ENCODE measurements around the gene SIAE. TPM values are rescaled to one million over a fixed set of nuclear protein-coding genes. Genes with fewer than 3 reads are reported as not detected.
A peak's percentile ranks its signal among the peaks of the same experiment; 100 is the strongest.

Gene SIAE
- total RNA-seq, 2 experiments from 2014 or later: 6.5 to 7.5 TPM

- H3K27me3 Mint-ChIP-seq: no peaks in the 10 kb centered on the region
- ChIA-PET POLR2A (no interaction called here), CTCF (interaction anchor here (2.3 kb wide), 1 partner anchor 13 kb away, joined by 6 read pairs; the partner anchor contains the start of gene TBRG1)
- H3K27ac Mint-ChIP-seq: no peak overlapping the region
- H3K9me3 Mint-ChIP-seq: no peaks in the 10 kb centered on the region
- H3K4me3 Mint-ChIP-seq: no peak overlapping the region
- H3K36me3 Mint-ChIP-seq (ENCODE audit: low read depth): peaks cover 55% of the 10 kb centered on the region
- DNase-seq: no peak
- H3K4me1 Mint-ChIP-seq: no peaks in the 10 kb centered on the region
Observed at GRCh38 chr11:124635932-124636331, 37.6 kb downstream of the SIAE start.

DNA sequence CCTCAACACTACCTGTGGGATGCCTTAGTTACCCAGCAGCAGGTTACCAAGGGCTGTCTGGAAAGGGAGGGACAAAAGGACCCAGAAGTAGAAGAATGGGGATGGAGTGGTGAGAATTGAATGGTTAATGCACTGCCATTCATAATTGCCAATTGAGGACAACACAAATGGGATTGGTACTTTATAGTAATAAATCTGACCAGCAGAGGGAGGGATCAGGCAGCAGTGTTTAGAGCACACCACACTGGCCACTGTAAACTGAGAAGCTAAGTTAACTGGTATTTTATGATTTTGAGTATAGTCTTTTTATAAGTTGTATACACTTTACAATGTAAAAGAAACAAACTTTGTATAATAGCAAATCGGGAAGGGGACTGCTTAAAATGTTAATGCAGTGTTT is 40.2 kb downstream of the SIAE start:
- Mint-ChIP-seq H3K4me1 (no peaks in the 10 kb centered on the region), H3K36me3 (ENCODE audit: low read depth) (peaks cover 66% of the 10 kb centered on the region), H3K9me3 (no peaks in the 10 kb centered on the region), H3K4me3 (no peak overlapping the region), H3K27me3 (no peaks in the 10 kb centered on the region), H3K27ac (no peak overlapping the region)
- ChIA-PET POLR2A (no interaction called here), CTCF (no interaction called here)
- DNase-seq: no peak

DNA sequence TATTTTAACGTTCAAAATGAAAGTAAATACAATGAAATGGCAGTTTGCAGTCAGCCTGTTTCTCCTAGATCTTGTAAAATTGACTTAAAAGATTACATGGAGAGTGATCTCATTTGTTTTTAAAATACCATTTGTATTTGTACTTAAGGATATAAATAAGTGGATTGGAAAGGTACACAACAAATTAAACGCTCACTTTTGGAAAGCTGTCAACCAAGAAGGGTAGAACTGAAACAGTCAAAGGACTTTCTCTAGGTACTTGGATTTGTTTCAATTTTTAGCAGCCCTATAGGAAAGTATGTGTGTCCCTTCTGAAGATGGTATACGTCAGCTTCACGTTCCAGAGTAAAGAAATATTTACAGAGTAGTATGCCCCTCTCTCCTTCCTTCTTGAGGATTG is 43.6 kb downstream of the SIAE start:
- H3K27ac Mint-ChIP-seq: no peak overlapping the region
- H3K4me1 Mint-ChIP-seq: peaks cover 11% of the 10 kb centered on the region
- CTCF ChIA-PET: interaction anchor here (0.9 to 2.7 kb wide), 2 partner anchors 9 to 13 kb away, joined by 3 to 11 read pairs; no protein-coding TSS in a partner anchor
- POLR2A ChIA-PET: no interaction called here
- DNase-seq: no peak
- no peak overlapping the region for H3K4me3 Mint-ChIP-seq
- no peaks in the 10 kb centered on the region for H3K9me3 Mint-ChIP-seq
- H3K36me3 Mint-ChIP-seq (ENCODE audit: low read depth): peaks cover 69% of the 10 kb centered on the region
- no peaks in the 10 kb centered on the region for H3K27me3 Mint-ChIP-seq

DNA sequence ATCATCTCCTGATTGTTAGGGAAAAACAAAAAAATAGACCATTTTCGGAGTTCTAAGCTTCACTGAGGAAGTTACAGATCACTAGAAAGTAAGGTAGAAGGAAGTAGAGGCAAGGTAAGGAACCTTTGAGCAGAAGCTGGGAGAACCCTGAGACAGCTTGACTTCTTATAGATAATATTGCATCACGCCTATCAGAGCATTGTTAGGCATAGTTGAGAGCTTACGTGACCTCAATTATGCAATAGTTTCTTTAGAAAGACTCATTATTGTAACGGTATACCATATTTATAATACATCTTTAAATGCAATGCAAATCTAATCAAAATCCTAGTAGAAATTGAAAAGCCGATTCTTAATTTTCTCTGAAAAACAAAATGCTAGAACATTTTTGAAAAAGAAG is 46.0 kb downstream of the SIAE start:
- Mint-ChIP-seq H3K4me1 (peaks cover 23% of the 10 kb centered on the region), H3K27me3 (no peaks in the 10 kb centered on the region), H3K36me3 (ENCODE audit: low read depth) (peaks cover 59% of the 10 kb centered on the region), H3K9me3 (no peaks in the 10 kb centered on the region), H3K27ac (no peak overlapping the region), H3K4me3 (no peak overlapping the region)
- ChIA-PET POLR2A (interaction anchor here (0.7 kb wide), 1 partner anchor 69 kb away, joined by 3 read pairs; no protein-coding TSS in a partner anchor), CTCF (interaction anchor here (0.5 kb wide), 1 partner anchor 1733 kb away, joined by 3 read pairs; no protein-coding TSS in a partner anchor)
- DNase-seq: no peak

DNA sequence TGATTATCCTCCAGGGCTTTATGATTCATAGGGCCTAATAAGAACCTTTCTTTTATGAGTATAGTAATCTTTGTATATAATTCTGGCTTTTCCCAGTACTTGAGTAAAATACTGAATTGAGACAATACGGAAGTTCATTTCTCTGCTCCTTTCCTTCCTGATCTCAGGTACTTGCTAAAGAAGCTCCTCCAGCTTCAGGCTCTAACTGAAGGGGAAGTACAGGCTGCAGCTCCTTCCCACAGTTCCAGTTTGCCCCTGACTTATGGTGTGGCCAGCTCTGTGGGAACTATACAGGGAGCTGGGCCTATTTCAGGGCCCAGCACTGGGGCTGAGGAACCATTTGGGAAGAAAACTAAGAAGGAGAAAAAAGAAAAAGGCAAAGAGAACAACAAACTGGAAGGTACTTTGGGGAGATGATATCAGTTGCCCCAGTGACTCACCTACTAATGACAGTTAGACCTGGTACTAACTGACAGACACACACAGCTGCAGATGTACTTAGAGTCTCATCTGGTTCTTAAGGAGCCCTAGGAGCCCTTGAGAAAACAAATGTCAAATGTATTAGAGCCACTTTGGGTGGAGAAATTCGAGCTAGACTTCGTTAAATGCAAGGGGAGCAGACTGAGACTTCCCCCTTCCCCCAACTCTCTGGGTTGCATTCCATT is 47.9 kb downstream of the SIAE start:
- no peak overlapping the region for H3K4me3 Mint-ChIP-seq
- CTCF ChIA-PET: interaction anchor here (1.0 kb wide), 1 partner anchor 12 kb away, joined by 4 read pairs; no protein-coding TSS in a partner anchor

DNA sequence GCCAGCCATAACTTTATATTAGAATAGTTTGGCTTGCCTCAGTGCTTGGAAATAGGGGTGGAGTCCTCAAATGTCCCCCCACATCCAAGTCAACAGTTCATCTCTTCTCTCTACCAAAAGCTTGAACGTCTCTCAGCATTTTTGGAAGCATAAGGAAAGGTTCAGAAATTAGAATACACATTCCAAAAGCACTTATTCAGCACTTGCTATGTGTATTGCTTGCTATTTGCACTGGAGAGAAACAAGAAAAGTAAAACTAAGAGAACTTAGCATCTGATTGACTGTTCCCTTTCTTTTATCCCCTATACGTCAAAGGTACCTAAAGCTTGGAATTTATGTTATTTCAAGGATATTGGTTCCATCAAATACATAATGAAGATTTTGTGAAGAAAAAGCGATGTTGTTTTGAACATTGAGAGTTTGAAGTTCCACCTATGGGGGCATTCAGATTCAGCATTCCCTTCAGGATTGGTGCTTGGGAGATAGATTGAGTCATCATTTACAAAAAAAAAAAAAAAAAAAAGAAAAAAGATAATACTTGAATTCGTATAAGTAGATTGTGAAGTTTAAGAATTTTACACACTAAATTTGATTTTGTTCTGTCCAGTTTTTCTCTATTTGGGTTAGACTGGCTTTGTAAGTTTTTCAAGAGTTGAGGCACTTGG is 49.5 kb downstream of the SIAE start:
- H3K4me3 Mint-ChIP-seq: peak overlapping the region; percentile 83
- peaks cover 32% of the 10 kb centered on the region for H3K36me3 Mint-ChIP-seq (ENCODE audit: low read depth)
- DNase-seq: no peak
- peaks cover 29% of the 10 kb centered on the region for H3K4me1 Mint-ChIP-seq
- no peaks in the 10 kb centered on the region for H3K9me3 Mint-ChIP-seq
- CTCF ChIA-PET: interaction anchor here (0.6 to 1.9 kb wide), 5 partner anchors 12 to 1017 kb away, joined by 3 to 6 read pairs (median 4); no protein-coding TSS in a partner anchor
- peaks cover 15% of the 10 kb centered on the region for H3K27me3 Mint-ChIP-seq
- POLR2A ChIA-PET: interaction anchor here (0.5 kb wide), 1 partner anchor 33 kb away, joined by 3 read pairs; no protein-coding TSS in a partner anchor
- H3K27ac Mint-ChIP-seq: peak overlapping the region; percentile 91

More for the DNA sequence above, 47.9 kb downstream of the SIAE start:
- H3K36me3 Mint-ChIP-seq (ENCODE audit: low read depth): peaks cover 41% of the 10 kb centered on the region
- DNase-seq: no peak
- H3K4me1 Mint-ChIP-seq: peaks cover 29% of the 10 kb centered on the region
- peaks cover 6% of the 10 kb centered on the region for H3K27me3 Mint-ChIP-seq
- POLR2A ChIA-PET: no interaction called here
- H3K27ac Mint-ChIP-seq: no peak overlapping the region
- no peaks in the 10 kb centered on the region for H3K9me3 Mint-ChIP-seq

DNA sequence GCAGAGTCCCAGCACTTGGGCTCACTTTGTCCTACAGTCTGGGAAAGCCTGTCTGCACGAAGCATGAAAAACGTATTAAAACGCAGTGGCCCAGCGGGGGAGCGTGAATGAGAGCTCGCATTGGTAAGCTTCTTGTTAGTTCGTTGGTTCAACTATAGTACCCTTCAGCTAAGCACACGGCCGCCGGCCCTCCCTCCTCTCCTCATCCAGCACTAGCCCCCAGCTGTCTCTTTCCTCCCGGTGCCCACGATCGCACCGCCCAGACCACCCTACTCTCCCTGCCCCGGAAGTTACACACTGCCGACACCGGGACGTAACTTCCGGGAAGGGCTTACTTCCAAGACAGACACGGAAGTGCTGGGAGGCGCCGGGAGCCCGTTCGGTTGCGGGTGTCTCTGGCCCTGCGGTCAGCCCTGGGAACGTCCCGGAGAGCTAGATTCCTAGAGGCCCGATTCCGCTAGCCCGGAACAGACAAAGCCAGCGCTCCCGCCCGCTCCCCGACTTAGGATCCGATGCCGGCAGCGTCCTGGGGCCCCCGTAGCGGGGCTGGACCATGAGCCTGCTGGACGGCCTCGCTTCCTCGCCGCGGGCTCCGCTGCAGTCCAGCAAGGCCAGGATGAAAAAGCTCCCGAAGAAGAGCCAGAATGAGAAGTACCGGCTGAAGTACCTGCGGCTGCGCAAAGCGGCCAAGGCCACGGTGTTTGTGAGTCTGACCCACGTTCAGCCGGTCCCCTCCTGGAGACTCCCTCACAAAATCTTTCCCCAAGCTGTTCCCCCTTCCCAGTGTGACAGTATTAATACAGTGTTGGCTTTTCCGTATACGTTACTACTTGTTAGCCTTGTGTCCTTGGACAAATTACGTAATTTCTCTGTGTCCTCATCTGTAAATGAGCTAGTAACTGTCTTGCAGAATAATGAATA is 50.7 kb downstream of the SIAE start, which contains the start of gene TBRG1:
Gene TBRG1, plus strand, starts transcription at position 334 of the 921 bp plus-strand sequence. Its CDS starts 220 bp downstream, at position 554.
- peak within 1 kb of the TSS; percentile 83 for H3K4me3 Mint-ChIP-seq
- H3K4me1 Mint-ChIP-seq: peaks cover 29% of the 10 kb centered on the region
- DNase-seq: peak; percentile 88
- H3K9me3 Mint-ChIP-seq: no peaks in the 10 kb centered on the region
- ChIA-PET CTCF (interaction anchor here (0.9 to 1.9 kb wide), 6 partner anchors 13 to 253 kb away, joined by 3 to 6 read pairs (median 4); partner anchors contain the start of genes SIAE and SPA17), POLR2A (interaction anchor here (0.5 kb wide), 1 partner anchor 34 kb away, joined by 3 read pairs; no protein-coding TSS in a partner anchor)
- peaks cover 24% of the 10 kb centered on the region for H3K36me3 Mint-ChIP-seq (ENCODE audit: low read depth)
- peak within 1 kb of the TSS; percentile 91 for H3K27ac Mint-ChIP-seq
- peaks cover 18% of the 10 kb centered on the region for H3K27me3 Mint-ChIP-seq

- H3K27me3 Mint-ChIP-seq: peaks cover 18% of the 10 kb centered on the region
- DNase-seq: no peak
- H3K4me3 Mint-ChIP-seq: no peak overlapping the region
- no peaks in the 10 kb centered on the region for H3K9me3 Mint-ChIP-seq
- ChIA-PET POLR2A (no interaction called here), CTCF (interaction anchor here (1.5 kb wide), 1 partner anchor 50 kb away, joined by 3 read pairs; no protein-coding TSS in a partner anchor)
- H3K36me3 Mint-ChIP-seq (ENCODE audit: low read depth): peaks cover 1% of the 10 kb centered on the region
- peaks cover 12% of the 10 kb centered on the region for H3K4me1 Mint-ChIP-seq
- no peak overlapping the region for H3K27ac Mint-ChIP-seq
Observed at GRCh38 chr11:124618863-124619262, 54.7 kb downstream of the SIAE start.

GRCh38 chr11:124612567-124613246 is 60.8 kb downstream of the SIAE start:
- POLR2A ChIA-PET: no interaction called here
- Mint-ChIP-seq H3K9me3 (no peaks in the 10 kb centered on the region), H3K4me3 (no peak overlapping the region), H3K27me3 (no peaks in the 10 kb centered on the region), H3K4me1 (peaks cover 9% of the 10 kb centered on the region), H3K27ac (no peak overlapping the region), H3K36me3 (ENCODE audit: low read depth) (no peaks in the 10 kb centered on the region)
- no peak for DNase-seq
- CTCF ChIA-PET: no interaction called here

GRCh38 chr11:124612045-124612444 is 61.5 kb downstream of the SIAE start:
- Mint-ChIP-seq H3K4me1 (peaks cover 9% of the 10 kb centered on the region), H3K27me3 (no peaks in the 10 kb centered on the region), H3K9me3 (no peaks in the 10 kb centered on the region), H3K36me3 (ENCODE audit: low read depth) (no peaks in the 10 kb centered on the region), H3K27ac (no peak overlapping the region), H3K4me3 (no peak overlapping the region)
- CTCF ChIA-PET: interaction anchor here (0.7 kb wide), 1 partner anchor 255 kb away, joined by 3 read pairs; no protein-coding TSS in a partner anchor
- peak; percentile 40 for DNase-seq
- POLR2A ChIA-PET: no interaction called here

DNA sequence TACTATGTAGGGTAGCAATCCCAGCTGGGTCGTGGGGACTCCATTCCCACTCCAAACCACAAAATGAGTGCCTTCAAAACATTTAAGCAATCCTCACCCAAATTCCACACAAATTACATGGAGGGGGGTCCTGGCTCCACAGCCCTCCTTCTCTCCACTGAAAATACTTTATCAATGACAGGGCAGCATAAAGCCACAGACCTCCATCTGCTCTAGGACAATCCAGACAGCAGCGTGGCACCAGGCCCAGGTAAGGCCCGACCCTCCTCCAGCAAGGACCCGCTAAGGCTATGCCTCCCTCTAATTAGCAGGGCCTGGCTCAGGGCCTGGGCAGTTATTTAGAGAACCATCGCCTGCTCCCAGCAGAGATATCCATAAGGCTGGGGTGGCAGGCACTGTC is 62.5 kb downstream of the SIAE start, which contains the start of gene PANX3:
Gene PANX3, plus strand, starts transcription at position 365 of the 400 bp plus-strand sequence. CDS start 129 bp downstream, outside the sequence.
- Mint-ChIP-seq H3K27me3 (no peaks in the 10 kb centered on the region), H3K4me3 (no peak within 1 kb of the TSS), H3K4me1 (peaks cover 9% of the 10 kb centered on the region), H3K27ac (no peak within 1 kb of the TSS), H3K9me3 (no peaks in the 10 kb centered on the region), H3K36me3 (ENCODE audit: low read depth) (no peaks in the 10 kb centered on the region)
- ChIA-PET CTCF (interaction anchor here (1.6 kb wide), 1 partner anchor 803 kb away, joined by 3 read pairs; no protein-coding TSS in a partner anchor), POLR2A (no interaction called here)
- DNase-seq: no peak

DNA sequence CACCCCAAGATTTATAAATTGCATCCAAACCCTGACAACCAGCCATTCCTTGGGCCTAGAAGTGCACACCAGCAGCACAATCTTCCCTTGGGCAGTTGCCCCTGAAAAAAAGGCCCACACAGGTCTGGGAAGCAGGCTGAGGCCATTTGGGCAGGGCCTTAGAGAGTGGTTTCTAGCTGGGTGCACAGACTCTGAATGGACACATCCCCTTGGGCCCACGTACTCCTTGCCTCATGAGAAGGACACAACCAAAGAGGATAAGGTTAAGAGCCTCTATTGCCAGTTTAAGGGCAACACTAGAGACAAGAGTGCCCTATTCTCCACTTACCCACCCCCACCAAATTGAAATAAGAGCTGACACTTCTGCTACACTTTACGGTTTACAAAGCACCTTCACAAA is 63.2 kb downstream of the SIAE start:
- ChIA-PET CTCF (interaction anchor here (1.6 kb wide), 1 partner anchor 803 kb away, joined by 3 read pairs; no protein-coding TSS in a partner anchor), POLR2A (no interaction called here)
- H3K9me3 Mint-ChIP-seq: no peaks in the 10 kb centered on the region
- no peak overlapping the region for H3K27ac Mint-ChIP-seq
- H3K27me3 Mint-ChIP-seq: no peaks in the 10 kb centered on the region
- DNase-seq: no peak
- peaks cover 11% of the 10 kb centered on the region for H3K4me1 Mint-ChIP-seq
- H3K36me3 Mint-ChIP-seq (ENCODE audit: low read depth): no peaks in the 10 kb centered on the region
- H3K4me3 Mint-ChIP-seq: no peak overlapping the region

All from activated CD4-positive, alpha-beta T cell treated with anti-CD3 and anti-CD28 coated beads, Interleukin-2, amount 10 ng/mL, durations not matched to agents 7 days and 5 days (primary cell).